ENCODE data around the gene TEX101. TPM values are rescaled to one million over a fixed set of nuclear protein-coding genes. Genes with fewer than 3 reads are reported as not detected.
"Not testable (repeated sequence)": the region's sequence is repeated elsewhere in the genome, so short reads cannot be mapped to it uniquely, and the experiment has no call there.

TEX101 gene
- total RNA-seq, 1 donor = not detected

DNA sequence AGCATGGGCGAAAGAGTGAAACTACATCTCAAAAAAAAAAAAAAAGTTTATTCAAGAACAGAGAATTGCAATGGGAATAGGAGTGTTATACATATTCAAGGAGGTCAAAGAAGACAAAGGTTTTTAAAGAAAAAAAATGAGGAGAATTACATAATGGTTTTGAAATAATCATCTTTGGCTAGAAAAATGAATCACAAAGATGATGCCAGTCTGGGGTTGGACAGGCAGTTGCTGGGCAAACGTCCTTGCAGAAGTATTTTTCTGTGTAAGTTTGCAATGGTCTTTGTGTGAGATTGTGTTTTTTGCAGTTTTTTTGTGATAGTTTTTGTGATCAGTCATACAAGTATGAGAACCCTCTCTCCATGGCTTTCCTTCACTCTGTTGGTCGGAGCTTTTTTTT is 27.0 kb downstream of the TEX101 start:
- Histone ChIP-seq H4K20me1 (ENCODE audit: insufficient read depth, low read length) (no peaks in the 10 kb centered on the region), H3K4me2 (ENCODE audit: insufficient read depth, low read length) (no peak overlapping the region), H3K9me3 (ENCODE audit: low read depth, low read length) (no peaks in the 10 kb centered on the region), H2AFZ (ENCODE audit: low read length) (no peak overlapping the region), H3K79me2 (ENCODE audit: insufficient read depth, low read length) (no peaks in the 10 kb centered on the region), H3K27me3 (ENCODE audit: insufficient read depth, low read length) (no peaks in the 10 kb centered on the region), H3K27ac (ENCODE audit: low read depth, low read length) (no peak overlapping the region), H3K4me3 (ENCODE audit: insufficient read depth, low read length) (no peak overlapping the region), H3K36me3 (ENCODE audit: insufficient read depth, low read length) (no peaks in the 10 kb centered on the region), H3K4me1 (ENCODE audit: insufficient read depth, low read length) (no peaks in the 10 kb centered on the region)
- TF ChIP-seq, protein P1, sequence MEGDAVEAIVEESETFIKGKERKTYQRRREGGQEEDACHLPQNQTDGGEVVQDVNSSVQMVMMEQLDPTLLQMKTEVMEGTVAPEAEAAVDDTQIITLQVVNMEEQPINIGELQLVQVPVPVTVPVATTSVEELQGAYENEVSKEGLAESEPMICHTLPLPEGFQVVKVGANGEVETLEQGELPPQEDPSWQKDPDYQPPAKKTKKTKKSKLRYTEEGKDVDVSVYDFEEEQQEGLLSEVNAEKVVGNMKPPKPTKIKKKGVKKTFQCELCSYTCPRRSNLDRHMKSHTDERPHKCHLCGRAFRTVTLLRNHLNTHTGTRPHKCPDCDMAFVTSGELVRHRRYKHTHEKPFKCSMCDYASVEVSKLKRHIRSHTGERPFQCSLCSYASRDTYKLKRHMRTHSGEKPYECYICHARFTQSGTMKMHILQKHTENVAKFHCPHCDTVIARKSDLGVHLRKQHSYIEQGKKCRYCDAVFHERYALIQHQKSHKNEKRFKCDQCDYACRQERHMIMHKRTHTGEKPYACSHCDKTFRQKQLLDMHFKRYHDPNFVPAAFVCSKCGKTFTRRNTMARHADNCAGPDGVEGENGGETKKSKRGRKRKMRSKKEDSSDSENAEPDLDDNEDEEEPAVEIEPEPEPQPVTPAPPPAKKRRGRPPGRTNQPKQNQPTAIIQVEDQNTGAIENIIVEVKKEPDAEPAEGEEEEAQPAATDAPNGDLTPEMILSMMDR (IDR thresholded peaks at IDR 0.05; ENCODE audit: extremely low read depth, low read depth, low read length) = no peak
- no peak for DNase-seq (ENCODE audit: insufficient read length, low spot score, missing footprints)

DNA sequence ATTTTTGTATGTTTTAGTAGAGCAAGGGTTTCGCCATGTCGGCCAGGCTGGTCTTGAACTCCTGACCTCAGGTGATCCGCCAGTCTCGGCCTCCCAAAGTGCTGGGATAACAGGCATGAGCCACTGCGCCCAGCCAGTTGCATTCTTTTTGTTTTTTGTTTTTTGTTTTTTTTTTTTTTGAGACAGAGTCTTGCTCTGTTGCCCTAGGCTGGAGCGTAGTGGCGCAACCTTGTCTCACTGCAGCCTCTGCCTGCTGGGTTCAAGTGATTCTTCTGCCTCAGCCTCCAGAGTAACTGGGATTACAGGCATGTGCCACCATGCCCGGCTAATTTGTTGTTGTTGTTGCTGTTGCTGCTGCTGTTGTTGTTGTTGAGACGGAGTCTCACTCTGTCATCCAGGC is 29.4 kb downstream of the TEX101 start:
- H3K79me2 ChIP-seq (ENCODE audit: insufficient read depth, low read length); H3K4me1 ChIP-seq (ENCODE audit: insufficient read depth, low read length); H3K36me3 ChIP-seq (ENCODE audit: insufficient read depth, low read length); DNase-seq (ENCODE audit: insufficient read length, low spot score, missing footprints); H3K9me3 ChIP-seq (ENCODE audit: low read depth, low read length); H3K27ac ChIP-seq (ENCODE audit: low read depth, low read length); H3K4me3 ChIP-seq (ENCODE audit: insufficient read depth, low read length); H3K27me3 ChIP-seq (ENCODE audit: insufficient read depth, low read length); H3K4me2 ChIP-seq (ENCODE audit: insufficient read depth, low read length); H2AFZ ChIP-seq (ENCODE audit: low read length); H4K20me1 ChIP-seq (ENCODE audit: insufficient read depth, low read length): not testable (repeated sequence)

- no peaks in the 10 kb centered on the region for H3K9me3 ChIP-seq (ENCODE audit: low read depth, low read length)
- H3K4me1 ChIP-seq (ENCODE audit: insufficient read depth, low read length) = no peaks in the 10 kb centered on the region
- no peaks in the 10 kb centered on the region for H3K36me3 ChIP-seq (ENCODE audit: insufficient read depth, low read length)
- H3K4me2 ChIP-seq (ENCODE audit: insufficient read depth, low read length) = no peak overlapping the region
- no peaks in the 10 kb centered on the region for H3K27me3 ChIP-seq (ENCODE audit: insufficient read depth, low read length)
- H4K20me1 ChIP-seq (ENCODE audit: insufficient read depth, low read length) = no peaks in the 10 kb centered on the region
- DNase-seq (ENCODE audit: insufficient read length, low spot score, missing footprints) = no peak
- no peak overlapping the region for H2AFZ ChIP-seq (ENCODE audit: low read length)
- no peak overlapping the region for H3K4me3 ChIP-seq (ENCODE audit: insufficient read depth, low read length)
- H3K79me2 ChIP-seq (ENCODE audit: insufficient read depth, low read length) = no peaks in the 10 kb centered on the region
- H3K27ac ChIP-seq (ENCODE audit: low read depth, low read length) = no peak overlapping the region
- TF ChIP-seq, protein P1 (IDR thresholded peaks at IDR 0.05; ENCODE audit: extremely low read depth, low read depth, low read length) = no peak
Observed at GRCh38 chr19:43444531-43445287, 30.0 kb downstream of the TEX101 start.

DNA sequence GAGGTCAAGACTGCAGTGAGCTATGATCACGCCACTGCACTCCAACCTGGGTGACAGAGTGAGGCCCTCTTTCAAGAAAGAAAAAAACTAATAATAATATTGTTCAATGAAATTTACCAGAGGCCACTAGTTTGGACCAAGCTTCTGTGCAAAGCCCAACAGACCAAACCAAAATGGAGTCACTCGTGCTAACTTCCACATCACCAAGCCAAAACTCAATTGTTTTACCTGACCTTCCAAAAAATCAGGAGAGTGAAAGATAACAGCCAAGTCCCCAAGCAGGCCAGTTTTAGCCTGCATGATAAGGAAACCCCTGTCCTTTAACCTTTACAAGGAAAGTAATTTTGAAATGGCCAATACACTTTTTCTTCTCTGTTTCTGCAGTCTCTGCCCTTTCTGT is 30.7 kb downstream of the TEX101 start:
- Histone ChIP-seq H3K27ac (ENCODE audit: low read depth, low read length) (no peak overlapping the region), H3K79me2 (ENCODE audit: insufficient read depth, low read length) (no peaks in the 10 kb centered on the region), H4K20me1 (ENCODE audit: insufficient read depth, low read length) (no peaks in the 10 kb centered on the region), H2AFZ (ENCODE audit: low read length) (no peak overlapping the region), H3K9me3 (ENCODE audit: low read depth, low read length) (no peaks in the 10 kb centered on the region), H3K36me3 (ENCODE audit: insufficient read depth, low read length) (no peaks in the 10 kb centered on the region), H3K27me3 (ENCODE audit: insufficient read depth, low read length) (no peaks in the 10 kb centered on the region), H3K4me1 (ENCODE audit: insufficient read depth, low read length) (peaks cover 1% of the 10 kb centered on the region), H3K4me2 (ENCODE audit: insufficient read depth, low read length) (no peak overlapping the region), H3K4me3 (ENCODE audit: insufficient read depth, low read length) (no peak overlapping the region)
- TF ChIP-seq, protein P1 (IDR thresholded peaks at IDR 0.05; ENCODE audit: extremely low read depth, low read depth, low read length) = no peak
- DNase-seq (ENCODE audit: insufficient read length, low spot score, missing footprints) = no peak
